ENCODE data around the gene AK5.

AK5 gene

GRCh38 chr1:77267035-77267434 is 14.8 kb upstream of the AK5 start:
- no peaks in the 10 kb centered on the region for H3K9me3 ChIP-seq (ENCODE audit: low read length)
- no peak overlapping the region for H3K4me3 ChIP-seq (ENCODE audit: low read depth in 1 of 2, low read length in 2 of 2)
- H3K27me3 ChIP-seq (ENCODE audit: control insufficient read depth in 1 of 2, insufficient read depth in 2 of 2, low read length in 2 of 2) = no peaks in the 10 kb centered on the region
- no peaks in the 10 kb centered on the region for H3K36me3 ChIP-seq (ENCODE audit: insufficient read depth, low read length)
- H3K9ac ChIP-seq (ENCODE audit: low read length) = no peak overlapping the region
- no peak overlapping the region for H3K27ac ChIP-seq (ENCODE audit: low read depth, low read length)
- H3K4me1 ChIP-seq (ENCODE audit: insufficient read depth, low read length) = no peaks in the 10 kb centered on the region

- Histone ChIP-seq H3K36me3 (ENCODE audit: insufficient read depth, low read length) (no peaks in the 10 kb centered on the region), H3K27me3 (ENCODE audit: control insufficient read depth in 1 of 2, insufficient read depth in 2 of 2, low read length in 2 of 2) (no peaks in the 10 kb centered on the region), H3K4me1 (ENCODE audit: insufficient read depth, low read length) (no peaks in the 10 kb centered on the region), H3K4me3 (ENCODE audit: low read depth in 1 of 2, low read length in 2 of 2) (no peak overlapping the region), H3K27ac (ENCODE audit: low read depth, low read length) (no peak overlapping the region), H3K9me3 (ENCODE audit: low read length) (no peaks in the 10 kb centered on the region), H3K9ac (ENCODE audit: low read length) (no peak overlapping the region)
These were observed 9.8 kb upstream of the AK5 start for GRCh38 chr1:77271852-77272580.

- Histone ChIP-seq H3K9ac (ENCODE audit: low read length) (no peak overlapping the region), H3K27ac (ENCODE audit: low read depth, low read length) (no peak overlapping the region), H3K9me3 (ENCODE audit: low read length) (no peaks in the 10 kb centered on the region), H3K4me3 (ENCODE audit: low read depth in 1 of 2, low read length in 2 of 2) (no peak overlapping the region), H3K27me3 (ENCODE audit: control insufficient read depth in 1 of 2, insufficient read depth in 2 of 2, low read length in 2 of 2) (no peaks in the 10 kb centered on the region), H3K4me1 (ENCODE audit: insufficient read depth, low read length) (no peaks in the 10 kb centered on the region), H3K36me3 (ENCODE audit: insufficient read depth, low read length) (no peaks in the 10 kb centered on the region)
These were observed 7.9 kb upstream of the AK5 start for GRCh38 chr1:77273891-77274290.

GRCh38 chr1:77275194-77275593 is 6.6 kb upstream of the AK5 start:
- Histone ChIP-seq H3K36me3 (ENCODE audit: insufficient read depth, low read length) (no peaks in the 10 kb centered on the region), H3K27ac (ENCODE audit: low read depth, low read length) (no peak overlapping the region), H3K9me3 (ENCODE audit: low read length) (no peaks in the 10 kb centered on the region), H3K9ac (ENCODE audit: low read length) (no peak overlapping the region), H3K4me3 (ENCODE audit: low read depth in 1 of 2, low read length in 2 of 2) (no peak overlapping the region), H3K4me1 (ENCODE audit: insufficient read depth, low read length) (no peaks in the 10 kb centered on the region), H3K27me3 (ENCODE audit: control insufficient read depth in 1 of 2, insufficient read depth in 2 of 2, low read length in 2 of 2) (no peaks in the 10 kb centered on the region)

- Histone ChIP-seq H3K36me3 (ENCODE audit: insufficient read depth, low read length) (no peaks in the 10 kb centered on the region), H3K27me3 (ENCODE audit: control insufficient read depth in 1 of 2, insufficient read depth in 2 of 2, low read length in 2 of 2) (peaks cover 0 to 10% of the 10 kb centered on the region in 2 donors), H3K9me3 (ENCODE audit: low read length) (no peaks in the 10 kb centered on the region), H3K4me1 (ENCODE audit: insufficient read depth, low read length) (no peaks in the 10 kb centered on the region), H3K9ac (ENCODE audit: low read length) (no peak overlapping the region), H3K4me3 (ENCODE audit: low read depth in 1 of 2, low read length in 2 of 2) (no peak overlapping the region), H3K27ac (ENCODE audit: low read depth, low read length) (no peak overlapping the region)
These were observed 4.9 kb upstream of the AK5 start for GRCh38 chr1:77276941-77277340.

- Histone ChIP-seq H3K4me3 (ENCODE audit: low read depth in 1 of 2, low read length in 2 of 2) (no peak overlapping the region), H3K9ac (ENCODE audit: low read length) (no peak overlapping the region), H3K4me1 (ENCODE audit: insufficient read depth, low read length) (peaks cover 11% of the 10 kb centered on the region), H3K9me3 (ENCODE audit: low read length) (no peaks in the 10 kb centered on the region), H3K27me3 (ENCODE audit: control insufficient read depth in 1 of 2, insufficient read depth in 2 of 2, low read length in 2 of 2) (peaks cover 13 to 23% of the 10 kb centered on the region in 2 donors), H3K27ac (ENCODE audit: low read depth, low read length) (no peak overlapping the region), H3K36me3 (ENCODE audit: insufficient read depth, low read length) (no peaks in the 10 kb centered on the region)
These were observed 1.9 kb upstream of the AK5 start for GRCh38 chr1:77279929-77280328.

- H3K4me3 ChIP-seq (ENCODE audit: low read depth in 1 of 2, low read length in 2 of 2) = no peak overlapping the region
- peaks cover 11% of the 10 kb centered on the region for H3K4me1 ChIP-seq (ENCODE audit: insufficient read depth, low read length)
- peaks cover 13 to 23% of the 10 kb centered on the region in 2 donors for H3K27me3 ChIP-seq (ENCODE audit: control insufficient read depth in 1 of 2, insufficient read depth in 2 of 2, low read length in 2 of 2)
- H3K36me3 ChIP-seq (ENCODE audit: insufficient read depth, low read length) = no peaks in the 10 kb centered on the region
- no peak overlapping the region for H3K9ac ChIP-seq (ENCODE audit: low read length)
- H3K27ac ChIP-seq (ENCODE audit: low read depth, low read length) = no peak overlapping the region
- no peaks in the 10 kb centered on the region for H3K9me3 ChIP-seq (ENCODE audit: low read length)
These were observed 857 bp upstream of the AK5 start for GRCh38 chr1:77280962-77281361.

- Histone ChIP-seq H3K9ac (ENCODE audit: low read length) (no peak overlapping the region), H3K4me3 (ENCODE audit: low read depth in 1 of 2, low read length in 2 of 2) (peak overlapping the region; percentile 47 to 64), H3K4me1 (ENCODE audit: insufficient read depth, low read length) (peaks cover 11% of the 10 kb centered on the region), H3K9me3 (ENCODE audit: low read length) (no peaks in the 10 kb centered on the region), H3K27me3 (ENCODE audit: control insufficient read depth in 1 of 2, insufficient read depth in 2 of 2, low read length in 2 of 2) (peaks cover 13 to 23% of the 10 kb centered on the region in 2 donors), H3K27ac (ENCODE audit: low read depth, low read length) (no peak overlapping the region), H3K36me3 (ENCODE audit: insufficient read depth, low read length) (no peaks in the 10 kb centered on the region)
These were observed 507 bp downstream of the AK5 start for GRCh38 chr1:77282187-77282865.

- Histone ChIP-seq H3K4me3 (ENCODE audit: low read depth in 1 of 2, low read length in 2 of 2) (peak overlapping the region; percentile 47 to 64), H3K27ac (ENCODE audit: low read depth, low read length) (no peak overlapping the region), H3K27me3 (ENCODE audit: control insufficient read depth in 1 of 2, insufficient read depth in 2 of 2, low read length in 2 of 2) (peaks cover 13 to 23% of the 10 kb centered on the region in 2 donors), H3K9ac (ENCODE audit: low read length) (no peak overlapping the region), H3K9me3 (ENCODE audit: low read length) (no peaks in the 10 kb centered on the region), H3K4me1 (ENCODE audit: insufficient read depth, low read length) (peaks cover 11% of the 10 kb centered on the region), H3K36me3 (ENCODE audit: insufficient read depth, low read length) (no peaks in the 10 kb centered on the region)
These were observed 1.2 kb downstream of the AK5 start for GRCh38 chr1:77282866-77283539.

GRCh38 chr1:77283701-77284425 is 2.0 kb downstream of the AK5 start:
- no peak overlapping the region for H3K9ac ChIP-seq (ENCODE audit: low read length)
- no peak overlapping the region for H3K4me3 ChIP-seq (ENCODE audit: low read depth in 1 of 2, low read length in 2 of 2)
- H3K9me3 ChIP-seq (ENCODE audit: low read length) = no peaks in the 10 kb centered on the region
- H3K36me3 ChIP-seq (ENCODE audit: insufficient read depth, low read length) = no peaks in the 10 kb centered on the region
- H3K27ac ChIP-seq (ENCODE audit: low read depth, low read length) = no peak overlapping the region
- H3K27me3 ChIP-seq (ENCODE audit: control insufficient read depth in 1 of 2, insufficient read depth in 2 of 2, low read length in 2 of 2) = peaks cover 13 to 23% of the 10 kb centered on the region in 2 donors
- H3K4me1 ChIP-seq (ENCODE audit: insufficient read depth, low read length) = peaks cover 11% of the 10 kb centered on the region

GRCh38 chr1:77287535-77287934 is 5.7 kb downstream of the AK5 start:
- no peaks in the 10 kb centered on the region for H3K9me3 ChIP-seq (ENCODE audit: low read length)
- H3K27ac ChIP-seq (ENCODE audit: low read depth, low read length) = no peak overlapping the region
- no peaks in the 10 kb centered on the region for H3K36me3 ChIP-seq (ENCODE audit: insufficient read depth, low read length)
- H3K9ac ChIP-seq (ENCODE audit: low read length) = no peak overlapping the region
- peaks cover 8% of the 10 kb centered on the region for H3K4me1 ChIP-seq (ENCODE audit: insufficient read depth, low read length)
- peaks cover 7 to 13% of the 10 kb centered on the region in 2 donors for H3K27me3 ChIP-seq (ENCODE audit: control insufficient read depth in 1 of 2, insufficient read depth in 2 of 2, low read length in 2 of 2)
- H3K4me3 ChIP-seq (ENCODE audit: low read depth in 1 of 2, low read length in 2 of 2) = no peak overlapping the region

Data from muscle layer of colon (tissue), 2 donors.